ENCODE results near the gene KLHL29. TPM values are rescaled to one million over a fixed set of nuclear protein-coding genes. Genes with fewer than 3 reads are reported as not detected.

The KLHL29 gene
- total and polyA plus RNA-seq, 10 of the 15 experiments (the other 5 are each of a cell fraction or from before 2014, with no cell fraction given), result 1.4 to 19.5 (median 6.1) TPM

DNA sequence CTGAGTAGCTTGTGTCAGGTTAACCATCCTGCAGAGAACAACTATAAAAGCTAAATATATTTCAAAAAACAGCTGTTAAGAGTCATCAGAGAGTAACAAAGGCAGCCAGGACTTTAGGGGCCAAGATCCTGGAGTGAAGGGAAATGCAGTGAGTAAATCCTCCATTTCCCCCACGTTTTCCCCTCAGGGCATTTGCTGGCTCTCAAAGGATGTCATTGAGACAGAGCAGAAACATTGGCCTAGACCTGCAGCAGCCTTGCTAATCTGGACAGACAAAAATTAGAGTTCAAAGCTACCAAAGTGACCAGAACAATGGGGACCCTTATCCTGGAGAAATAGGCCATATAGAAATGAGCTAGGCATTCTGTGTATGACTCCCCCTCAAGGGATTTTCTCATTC, 21.1 kb upstream of the KLHL29 start:
- ChIA-PET SMC1A (ENCODE audit: uncharacterized antibody, unreplicated experiment) (interaction anchor here (0.9 to 2.5 kb wide), 3 partner anchors 13 to 87 kb away, joined by 3 to 6 read pairs (median 5); no protein-coding TSS in a partner anchor), POLR2A (no interaction called here), CTCF (no interaction called here), RAD21 (ENCODE audit: unreplicated experiment) (no interaction called here)
- intact Hi-C loops (cut with micrococcal nuclease; ENCODE audit: unreplicated experiment) (no loop called here), in situ Hi-C loops (cut with MboI) (no loop called here)
- BruUV-seq (replicated peaks), result no TSS peak
- Histone ChIP-seq H3K27ac (ENCODE audit: control insufficient read depth, insufficient read depth) (no peak overlapping the region), H3K36me3 (ENCODE audit: control insufficient read depth in 2 of 2, insufficient read depth in 2 of 2, low read length in 1 of 2) (no peaks in the 10 kb centered on the region), H3K9ac (ENCODE audit: control insufficient read depth, insufficient read depth, low read length) (no peak overlapping the region), H3K4me2 (ENCODE audit: control insufficient read depth, insufficient read depth) (no peak overlapping the region), H3K79me2 (ENCODE audit: control insufficient read depth, insufficient read depth, low read length) (no peaks in the 10 kb centered on the region), H3K9me3 (replicated peaks; ENCODE audit: control insufficient read depth, insufficient read depth, low read length) (no peaks in the 10 kb centered on the region), H2AFZ (ENCODE audit: control insufficient read depth, low read depth, low read length) (no peak overlapping the region), H3K4me3 (no peak overlapping the region), H4K20me1 (ENCODE audit: control insufficient read depth, insufficient read depth) (no peaks in the 10 kb centered on the region), H3K27me3 (replicated peaks in 1 of 2; ENCODE audit: control insufficient read depth in 2 of 2, insufficient read depth in 2 of 2, low read length in 1 of 2) (no peaks in the 10 kb centered on the region), H3K4me1 (ENCODE audit: control insufficient read depth, insufficient read depth, low read length) (peaks cover 4% of the 10 kb centered on the region)
- DNase-seq (ENCODE audit: low read depth, low spot score), result no peak
- TF ChIP-seq CEBPB (IDR thresholded peaks at IDR 0.05; ENCODE audit: borderline replicate concordance in 1 of 2, low read depth in 2 of 2, low read length in 2 of 2) (no peak), RCOR1 (conservative IDR thresholded peaks at IDR 0.05; ENCODE audit: low read depth, low read length) (no peak), CREB1 (IDR thresholded peaks at IDR 0.05; ENCODE audit: low read depth) (no peak), SP1 (IDR thresholded peaks at IDR 0.05; ENCODE audit: low read depth, low read length) (no peak)
- WGBS (ENCODE audit: insufficient coverage, insufficient replicate concordance, low lambda C conversion rate, missing lambda C conversion rate), result 0% methylated on average over 1 of the region's 1 CpG
- no peak for FAIRE-seq
- ATAC-seq, result no peak

DNA sequence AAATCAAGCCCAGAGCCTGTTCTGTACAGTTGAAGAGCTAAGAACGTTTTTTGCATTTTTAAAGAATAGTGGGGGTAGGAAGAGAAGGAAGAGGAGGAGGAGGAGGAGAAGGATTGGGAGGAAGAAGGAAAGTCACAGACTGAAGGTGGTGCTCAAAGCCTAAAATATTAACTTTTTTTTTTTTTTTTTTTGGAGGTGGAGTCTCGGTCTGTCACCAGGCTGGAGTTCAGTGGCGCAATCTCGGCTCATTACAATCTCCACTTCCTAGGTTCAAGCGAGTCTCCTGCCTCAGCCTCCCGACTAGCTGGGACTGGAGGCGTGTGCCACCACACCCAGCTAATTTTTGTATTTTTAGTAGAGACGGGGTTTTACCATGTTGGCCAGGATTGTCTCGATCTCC, 18.3 kb upstream of the KLHL29 start:
- Histone ChIP-seq H3K4me3 (no peak overlapping the region), H3K4me1 (ENCODE audit: control insufficient read depth, insufficient read depth, low read length) (peaks cover 4% of the 10 kb centered on the region), H3K4me2 (ENCODE audit: control insufficient read depth, insufficient read depth) (no peak overlapping the region), H4K20me1 (ENCODE audit: control insufficient read depth, insufficient read depth) (no peaks in the 10 kb centered on the region), H3K27ac (ENCODE audit: control insufficient read depth, insufficient read depth) (no peak overlapping the region), H3K9me3 (replicated peaks; ENCODE audit: control insufficient read depth, insufficient read depth, low read length) (no peaks in the 10 kb centered on the region), H3K27me3 (replicated peaks in 1 of 2; ENCODE audit: control insufficient read depth in 2 of 2, insufficient read depth in 2 of 2, low read length in 1 of 2) (no peaks in the 10 kb centered on the region), H2AFZ (ENCODE audit: control insufficient read depth, low read depth, low read length) (no peak overlapping the region), H3K36me3 (ENCODE audit: control insufficient read depth in 2 of 2, insufficient read depth in 2 of 2, low read length in 1 of 2) (no peaks in the 10 kb centered on the region), H3K79me2 (ENCODE audit: control insufficient read depth, insufficient read depth, low read length) (no peaks in the 10 kb centered on the region), H3K9ac (ENCODE audit: control insufficient read depth, insufficient read depth, low read length) (no peak overlapping the region)
- TF ChIP-seq SREBF1 (IDR thresholded peaks at IDR 0.05; ENCODE audit: low read length) (no peak), SMC3 (IDR thresholded peaks at IDR 0.05; ENCODE audit: borderline replicate concordance, low read length) (peak; percentile 7; the same call in 1 of the 2 replicates), ZNF384 (IDR thresholded peaks at IDR 0.05; ENCODE audit: borderline replicate concordance, low read depth, low read length) (peak; percentile 54; the same call in 1 of the 2 replicates), SREBF2 (IDR thresholded peaks at IDR 0.05; ENCODE audit: low read length) (no peak)
- TF ChIP-seq, protein P1, sequence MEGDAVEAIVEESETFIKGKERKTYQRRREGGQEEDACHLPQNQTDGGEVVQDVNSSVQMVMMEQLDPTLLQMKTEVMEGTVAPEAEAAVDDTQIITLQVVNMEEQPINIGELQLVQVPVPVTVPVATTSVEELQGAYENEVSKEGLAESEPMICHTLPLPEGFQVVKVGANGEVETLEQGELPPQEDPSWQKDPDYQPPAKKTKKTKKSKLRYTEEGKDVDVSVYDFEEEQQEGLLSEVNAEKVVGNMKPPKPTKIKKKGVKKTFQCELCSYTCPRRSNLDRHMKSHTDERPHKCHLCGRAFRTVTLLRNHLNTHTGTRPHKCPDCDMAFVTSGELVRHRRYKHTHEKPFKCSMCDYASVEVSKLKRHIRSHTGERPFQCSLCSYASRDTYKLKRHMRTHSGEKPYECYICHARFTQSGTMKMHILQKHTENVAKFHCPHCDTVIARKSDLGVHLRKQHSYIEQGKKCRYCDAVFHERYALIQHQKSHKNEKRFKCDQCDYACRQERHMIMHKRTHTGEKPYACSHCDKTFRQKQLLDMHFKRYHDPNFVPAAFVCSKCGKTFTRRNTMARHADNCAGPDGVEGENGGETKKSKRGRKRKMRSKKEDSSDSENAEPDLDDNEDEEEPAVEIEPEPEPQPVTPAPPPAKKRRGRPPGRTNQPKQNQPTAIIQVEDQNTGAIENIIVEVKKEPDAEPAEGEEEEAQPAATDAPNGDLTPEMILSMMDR (IDR thresholded peaks at IDR 0.05 in 2 of 3, conservative IDR thresholded peaks at IDR 0.05 in 1 of 3; ENCODE audit: control insufficient read depth in 2 of 3, extremely low read depth in 1 of 3, insufficient read depth in 1 of 3, low read depth in 3 of 3, low read length in 3 of 3), result peak in 1 of 3 experiments; percentile 15; a peak in 1 of 6 replicates
- 43% methylated on average over 8 of the region's 9 CpGs for WGBS (ENCODE audit: insufficient coverage, insufficient replicate concordance, low lambda C conversion rate, missing lambda C conversion rate)
- FAIRE-seq (no peak), DNase-seq (ENCODE audit: low read depth, low spot score) (no peak), ATAC-seq (no peak)
- ChIA-PET SMC1A (ENCODE audit: uncharacterized antibody, unreplicated experiment) (interaction anchor here (0.6 to 0.7 kb wide), 2 partner anchors 11 to 46 kb away, joined by 3 read pairs; no protein-coding TSS in a partner anchor), POLR2A (no interaction called here), CTCF (interaction anchor here (0.9 to 3.9 kb wide), 5 partner anchors 8 to 42 kb away, joined by 3 to 10 read pairs (median 3); no protein-coding TSS in a partner anchor), RAD21 (ENCODE audit: unreplicated experiment) (no interaction called here)
- in situ Hi-C loops (cut with MboI), result no loop called here
- intact Hi-C loops (cut with micrococcal nuclease; ENCODE audit: unreplicated experiment), result no loop called here
- BruUV-seq (replicated peaks), result no TSS peak
